NCI-H1436 treated with DMSO at 0.1 percent for 48 hours (cell line): ENCODE measurements around the gene C6orf47.
A peak's percentile ranks its signal among the peaks of the same experiment; 100 is the strongest.
"Not testable (repeated sequence)": the region's sequence is repeated elsewhere in the genome, so short reads cannot be mapped to it uniquely, and the experiment has no call there.

Experiments
- DNase-seq: peaks from one replicate; lab custom pipeline; 2025; lab: John Stamatoyannopoulos, UW

C6orf47 gene

GRCh38 chr6:31660381-31661261, at the start of gene C6orf47:
Gene C6orf47 (minus strand): TSS chr6:31660778. CDS start chr6:31659947, 831 bp downstream.
- DNase-seq: no peak

- DNase-seq: not testable (repeated sequence)
These were observed 48.6 kb upstream of the C6orf47 start for GRCh38 chr6:31709157-31709556.

GRCh38 chr6:31708224-31708623, 47.6 kb upstream of the C6orf47 start:
- DNase-seq: no peak

GRCh38 chr6:31707701-31708100, 47.1 kb upstream of the C6orf47 start:
- DNase-seq: no peak

- no peak for DNase-seq
These were observed 46.0 kb upstream of the C6orf47 start, which contains the start of gene LY6G6F for GRCh38 chr6:31706599-31706998. Gene LY6G6F (plus strand): TSS chr6:31706866. CDS start chr6:31706907, 41 bp downstream.

GRCh38 chr6:31705931-31706330, 45.4 kb upstream of the C6orf47 start:
- DNase-seq: no peak

- peak; percentile 68 for DNase-seq
These were observed 42.5 kb upstream of the C6orf47 start, which contains the start of gene ABHD16A for GRCh38 chr6:31702819-31703716. Gene ABHD16A (minus strand): TSS chr6:31703324. CDS start chr6:31703281, 43 bp downstream.

- no peak for DNase-seq
These were observed 41.8 kb upstream of the C6orf47 start for GRCh38 chr6:31702405-31702818.

- DNase-seq: peak; percentile 14
These were observed 41.3 kb upstream of the C6orf47 start for GRCh38 chr6:31701666-31702404.

GRCh38 chr6:31700740-31701401, 40.3 kb upstream of the C6orf47 start:
- no peak for DNase-seq

- no peak for DNase-seq
These were observed 37.0 kb upstream of the C6orf47 start for GRCh38 chr6:31697555-31697954.

- DNase-seq: no peak
These were observed 33.0 kb upstream of the C6orf47 start for GRCh38 chr6:31693535-31693934.

- no peak for DNase-seq
These were observed 32.3 kb upstream of the C6orf47 start for GRCh38 chr6:31692886-31693285.

- no peak for DNase-seq
These were observed 31.8 kb upstream of the C6orf47 start for GRCh38 chr6:31692353-31692752.

GRCh38 chr6:31691564-31692108, 31.1 kb upstream of the C6orf47 start:
- DNase-seq: no peak

GRCh38 chr6:31691078-31691463, 30.5 kb upstream of the C6orf47 start:
- DNase-seq: no peak

- DNase-seq: no peak
These were observed 29.9 kb upstream of the C6orf47 start for GRCh38 chr6:31690231-31691077.

- no peak for DNase-seq
These were observed 28.9 kb upstream of the C6orf47 start for GRCh38 chr6:31689249-31690110.
